ENCODE data around the gene FABP1.

GRCh38 chr2:88110830-88111229 lies 17.0 kb downstream of the FABP1 start:
- TF ChIP-seq, protein P1, sequence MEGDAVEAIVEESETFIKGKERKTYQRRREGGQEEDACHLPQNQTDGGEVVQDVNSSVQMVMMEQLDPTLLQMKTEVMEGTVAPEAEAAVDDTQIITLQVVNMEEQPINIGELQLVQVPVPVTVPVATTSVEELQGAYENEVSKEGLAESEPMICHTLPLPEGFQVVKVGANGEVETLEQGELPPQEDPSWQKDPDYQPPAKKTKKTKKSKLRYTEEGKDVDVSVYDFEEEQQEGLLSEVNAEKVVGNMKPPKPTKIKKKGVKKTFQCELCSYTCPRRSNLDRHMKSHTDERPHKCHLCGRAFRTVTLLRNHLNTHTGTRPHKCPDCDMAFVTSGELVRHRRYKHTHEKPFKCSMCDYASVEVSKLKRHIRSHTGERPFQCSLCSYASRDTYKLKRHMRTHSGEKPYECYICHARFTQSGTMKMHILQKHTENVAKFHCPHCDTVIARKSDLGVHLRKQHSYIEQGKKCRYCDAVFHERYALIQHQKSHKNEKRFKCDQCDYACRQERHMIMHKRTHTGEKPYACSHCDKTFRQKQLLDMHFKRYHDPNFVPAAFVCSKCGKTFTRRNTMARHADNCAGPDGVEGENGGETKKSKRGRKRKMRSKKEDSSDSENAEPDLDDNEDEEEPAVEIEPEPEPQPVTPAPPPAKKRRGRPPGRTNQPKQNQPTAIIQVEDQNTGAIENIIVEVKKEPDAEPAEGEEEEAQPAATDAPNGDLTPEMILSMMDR (IDR thresholded peaks at IDR 0.05): no peak
- TF ChIP-seq EZH2 (IDR thresholded peaks at IDR 0.05; ENCODE audit: borderline replicate concordance, insufficient read depth, low read depth, low read length, poor library complexity, severe bottlenecking): no peak
